Measurements from ENCODE around the gene NELL2.

NELL2 gene

DNA sequence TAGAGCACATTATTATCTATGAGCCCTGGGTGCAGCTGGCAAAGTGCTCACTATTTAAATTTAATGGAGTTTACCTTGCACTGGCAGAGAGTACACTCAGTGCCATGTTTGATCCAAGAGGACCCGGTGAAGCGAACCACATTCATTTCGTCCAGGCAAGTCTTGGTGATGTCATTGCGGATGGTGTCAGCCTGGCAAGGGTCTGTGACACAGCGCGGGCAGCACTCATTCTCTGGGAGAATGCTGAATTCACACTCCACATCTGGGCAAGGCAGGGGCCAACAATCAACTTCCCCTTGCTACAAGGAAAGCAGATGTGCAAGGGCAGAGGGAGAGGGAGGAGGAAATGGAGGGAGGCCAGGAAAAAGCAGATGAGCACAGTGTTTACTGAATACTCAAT is 356.2 kb downstream of the NELL2 start:
- TF ChIP-seq ZNF565 (CRISPR knock-in tag; conservative IDR thresholded peaks at IDR 0.05; ENCODE audit: low read depth), result no peak
- no peak for ATAC-seq

DNA sequence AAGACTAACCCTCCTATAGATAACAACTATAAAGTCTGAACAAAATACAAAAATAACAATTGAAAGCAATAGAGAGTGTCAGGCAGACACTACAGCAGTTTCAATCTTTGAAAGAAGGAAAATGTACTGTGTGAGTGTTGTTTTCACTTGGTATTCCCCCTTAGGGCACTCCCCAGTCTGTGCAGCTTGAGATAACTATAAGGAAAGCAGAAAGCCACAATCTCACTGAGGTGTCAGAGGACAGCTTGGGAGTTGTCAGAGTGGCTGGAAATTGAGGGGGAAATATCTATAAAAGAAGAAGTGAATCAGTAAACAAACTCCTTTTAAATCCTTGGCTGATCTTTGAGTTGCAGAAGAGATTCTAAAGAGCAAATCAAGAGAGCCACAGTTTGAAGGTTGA is 364.8 kb downstream of the NELL2 start:
- TF ChIP-seq, protein P1, sequence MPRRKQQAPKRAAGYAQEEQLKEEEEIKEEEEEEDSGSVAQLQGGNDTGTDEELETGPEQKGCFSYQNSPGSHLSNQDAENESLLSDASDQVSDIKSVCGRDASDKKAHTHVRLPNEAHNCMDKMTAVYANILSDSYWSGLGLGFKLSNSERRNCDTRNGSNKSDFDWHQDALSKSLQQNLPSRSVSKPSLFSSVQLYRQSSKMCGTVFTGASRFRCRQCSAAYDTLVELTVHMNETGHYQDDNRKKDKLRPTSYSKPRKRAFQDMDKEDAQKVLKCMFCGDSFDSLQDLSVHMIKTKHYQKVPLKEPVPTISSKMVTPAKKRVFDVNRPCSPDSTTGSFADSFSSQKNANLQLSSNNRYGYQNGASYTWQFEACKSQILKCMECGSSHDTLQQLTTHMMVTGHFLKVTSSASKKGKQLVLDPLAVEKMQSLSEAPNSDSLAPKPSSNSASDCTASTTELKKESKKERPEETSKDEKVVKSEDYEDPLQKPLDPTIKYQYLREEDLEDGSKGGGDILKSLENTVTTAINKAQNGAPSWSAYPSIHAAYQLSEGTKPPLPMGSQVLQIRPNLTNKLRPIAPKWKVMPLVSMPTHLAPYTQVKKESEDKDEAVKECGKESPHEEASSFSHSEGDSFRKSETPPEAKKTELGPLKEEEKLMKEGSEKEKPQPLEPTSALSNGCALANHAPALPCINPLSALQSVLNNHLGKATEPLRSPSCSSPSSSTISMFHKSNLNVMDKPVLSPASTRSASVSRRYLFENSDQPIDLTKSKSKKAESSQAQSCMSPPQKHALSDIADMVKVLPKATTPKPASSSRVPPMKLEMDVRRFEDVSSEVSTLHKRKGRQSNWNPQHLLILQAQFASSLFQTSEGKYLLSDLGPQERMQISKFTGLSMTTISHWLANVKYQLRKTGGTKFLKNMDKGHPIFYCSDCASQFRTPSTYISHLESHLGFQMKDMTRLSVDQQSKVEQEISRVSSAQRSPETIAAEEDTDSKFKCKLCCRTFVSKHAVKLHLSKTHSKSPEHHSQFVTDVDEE (CRISPR knock-in tag; IDR thresholded peaks at IDR 0.05), result no peak
- TF ChIP-seq ZNF70 (CRISPR knock-in tag; IDR thresholded peaks at IDR 0.05), result no peak
- TF ChIP-seq SNAI2 (CRISPR knock-in tag; IDR thresholded peaks at IDR 0.05), result no peak
- TF ChIP-seq, protein P2, sequence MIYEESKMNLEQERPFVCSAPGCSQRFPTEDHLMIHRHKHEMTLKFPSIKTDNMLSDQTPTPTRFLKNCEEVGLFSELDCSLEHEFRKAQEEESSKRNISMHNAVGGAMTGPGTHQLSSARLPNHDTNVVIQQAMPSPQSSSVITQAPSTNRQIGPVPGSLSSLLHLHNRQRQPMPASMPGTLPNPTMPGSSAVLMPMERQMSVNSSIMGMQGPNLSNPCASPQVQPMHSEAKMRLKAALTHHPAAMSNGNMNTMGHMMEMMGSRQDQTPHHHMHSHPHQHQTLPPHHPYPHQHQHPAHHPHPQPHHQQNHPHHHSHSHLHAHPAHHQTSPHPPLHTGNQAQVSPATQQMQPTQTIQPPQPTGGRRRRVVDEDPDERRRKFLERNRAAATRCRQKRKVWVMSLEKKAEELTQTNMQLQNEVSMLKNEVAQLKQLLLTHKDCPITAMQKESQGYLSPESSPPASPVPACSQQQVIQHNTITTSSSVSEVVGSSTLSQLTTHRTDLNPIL (CRISPR knock-in tag; IDR thresholded peaks at IDR 0.05; ENCODE audit: low read depth), result no peak
- TF ChIP-seq ESRRG (CRISPR knock-in tag; IDR thresholded peaks at IDR 0.05), result no peak
- TF ChIP-seq ZFP30 (CRISPR knock-in tag; IDR thresholded peaks at IDR 0.05), result no peak
- no peak for TF ChIP-seq PPARA (CRISPR knock-in tag; IDR thresholded peaks at IDR 0.05; ENCODE audit: borderline replicate concordance)
- no peak for TF ChIP-seq ZFP3 (CRISPR knock-in tag; IDR thresholded peaks at IDR 0.05)
- TF ChIP-seq ZC3H10 (CRISPR knock-in tag; IDR thresholded peaks at IDR 0.05), result no peak
- TF ChIP-seq ARNTL (CRISPR knock-in tag; IDR thresholded peaks at IDR 0.05; ENCODE audit: borderline replicate concordance, low read depth), result no peak
- TF ChIP-seq, protein P3, sequence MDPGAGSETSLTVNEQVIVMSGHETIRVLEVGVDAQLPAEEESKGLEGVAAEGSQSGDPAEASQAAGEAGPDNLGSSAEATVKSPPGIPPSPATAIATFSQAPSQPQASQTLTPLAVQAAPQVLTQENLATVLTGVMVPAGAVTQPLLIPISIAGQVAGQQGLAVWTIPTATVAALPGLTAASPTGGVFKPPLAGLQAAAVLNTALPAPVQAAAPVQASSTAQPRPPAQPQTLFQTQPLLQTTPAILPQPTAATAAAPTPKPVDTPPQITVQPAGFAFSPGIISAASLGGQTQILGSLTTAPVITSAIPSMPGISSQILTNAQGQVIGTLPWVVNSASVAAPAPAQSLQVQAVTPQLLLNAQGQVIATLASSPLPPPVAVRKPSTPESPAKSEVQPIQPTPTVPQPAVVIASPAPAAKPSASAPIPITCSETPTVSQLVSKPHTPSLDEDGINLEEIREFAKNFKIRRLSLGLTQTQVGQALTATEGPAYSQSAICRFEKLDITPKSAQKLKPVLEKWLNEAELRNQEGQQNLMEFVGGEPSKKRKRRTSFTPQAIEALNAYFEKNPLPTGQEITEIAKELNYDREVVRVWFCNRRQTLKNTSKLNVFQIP (CRISPR knock-in tag; IDR thresholded peaks at IDR 0.05; ENCODE audit: borderline replicate concordance, low read depth), result no peak
- no peak for TF ChIP-seq TOX (CRISPR knock-in tag; IDR thresholded peaks at IDR 0.05; ENCODE audit: borderline replicate concordance)
- TF ChIP-seq OSR1 (CRISPR knock-in tag; IDR thresholded peaks at IDR 0.05), result no peak
- no peak for TF ChIP-seq GLIS3 (CRISPR knock-in tag; IDR thresholded peaks at IDR 0.05)
- TF ChIP-seq ISL1 (CRISPR knock-in tag; IDR thresholded peaks at IDR 0.05), result no peak
- TF ChIP-seq RARB (CRISPR knock-in tag; IDR thresholded peaks at IDR 0.05), result no peak
- no peak for TF ChIP-seq ZNF565 (CRISPR knock-in tag; conservative IDR thresholded peaks at IDR 0.05; ENCODE audit: low read depth)
- TF ChIP-seq, protein P4, sequence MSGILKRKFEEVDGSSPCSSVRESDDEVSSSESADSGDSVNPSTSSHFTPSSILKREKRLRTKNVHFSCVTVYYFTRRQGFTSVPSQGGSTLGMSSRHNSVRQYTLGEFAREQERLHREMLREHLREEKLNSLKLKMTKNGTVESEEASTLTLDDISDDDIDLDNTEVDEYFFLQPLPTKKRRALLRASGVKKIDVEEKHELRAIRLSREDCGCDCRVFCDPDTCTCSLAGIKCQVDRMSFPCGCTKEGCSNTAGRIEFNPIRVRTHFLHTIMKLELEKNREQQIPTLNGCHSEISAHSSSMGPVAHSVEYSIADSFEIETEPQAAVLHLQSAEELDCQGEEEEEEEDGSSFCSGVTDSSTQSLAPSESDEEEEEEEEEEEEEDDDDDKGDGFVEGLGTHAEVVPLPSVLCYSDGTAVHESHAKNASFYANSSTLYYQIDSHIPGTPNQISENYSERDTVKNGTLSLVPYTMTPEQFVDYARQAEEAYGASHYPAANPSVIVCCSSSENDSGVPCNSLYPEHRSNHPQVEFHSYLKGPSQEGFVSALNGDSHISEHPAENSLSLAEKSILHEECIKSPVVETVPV (CRISPR knock-in tag; IDR thresholded peaks at IDR 0.05), result no peak
- ATAC-seq, result no peak

DNA sequence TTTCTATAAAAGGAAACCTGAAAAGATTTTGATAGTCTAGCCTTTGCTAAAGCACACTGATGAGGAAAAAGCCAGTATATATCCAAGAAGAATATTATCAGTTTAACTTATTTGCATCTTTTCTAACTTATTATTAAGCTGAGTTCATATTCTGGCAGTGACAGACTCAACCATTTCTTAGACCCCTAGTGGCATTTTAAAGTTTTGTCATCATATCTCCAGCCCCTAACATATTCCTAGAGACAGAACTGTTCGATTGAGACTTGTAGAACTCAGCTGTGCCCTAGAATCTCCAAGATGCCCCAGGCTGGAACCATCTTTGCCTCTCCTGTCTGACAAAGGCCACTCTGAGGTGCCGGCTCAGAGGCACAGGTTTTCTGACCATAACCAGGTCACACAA is 365.6 kb downstream of the NELL2 start:
- no peak for ATAC-seq

More for the DNA sequence above, 365.6 kb downstream of the NELL2 start:
- no peak for TF ChIP-seq ZFP30 (CRISPR knock-in tag; IDR thresholded peaks at IDR 0.05)
- no peak for TF ChIP-seq SNAI2 (CRISPR knock-in tag; IDR thresholded peaks at IDR 0.05)
- TF ChIP-seq ZFP3 (CRISPR knock-in tag; IDR thresholded peaks at IDR 0.05), result no peak
- no peak for TF ChIP-seq BACH2 (CRISPR knock-in tag; IDR thresholded peaks at IDR 0.05; ENCODE audit: borderline replicate concordance)
- TF ChIP-seq, protein P5, sequence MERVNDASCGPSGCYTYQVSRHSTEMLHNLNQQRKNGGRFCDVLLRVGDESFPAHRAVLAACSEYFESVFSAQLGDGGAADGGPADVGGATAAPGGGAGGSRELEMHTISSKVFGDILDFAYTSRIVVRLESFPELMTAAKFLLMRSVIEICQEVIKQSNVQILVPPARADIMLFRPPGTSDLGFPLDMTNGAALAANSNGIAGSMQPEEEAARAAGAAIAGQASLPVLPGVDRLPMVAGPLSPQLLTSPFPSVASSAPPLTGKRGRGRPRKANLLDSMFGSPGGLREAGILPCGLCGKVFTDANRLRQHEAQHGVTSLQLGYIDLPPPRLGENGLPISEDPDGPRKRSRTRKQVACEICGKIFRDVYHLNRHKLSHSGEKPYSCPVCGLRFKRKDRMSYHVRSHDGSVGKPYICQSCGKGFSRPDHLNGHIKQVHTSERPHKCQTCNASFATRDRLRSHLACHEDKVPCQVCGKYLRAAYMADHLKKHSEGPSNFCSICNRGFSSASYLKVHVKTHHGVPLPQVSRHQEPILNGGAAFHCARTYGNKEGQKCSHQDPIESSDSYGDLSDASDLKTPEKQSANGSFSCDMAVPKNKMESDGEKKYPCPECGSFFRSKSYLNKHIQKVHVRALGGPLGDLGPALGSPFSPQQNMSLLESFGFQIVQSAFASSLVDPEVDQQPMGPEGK (CRISPR knock-in tag; IDR thresholded peaks at IDR 0.05; ENCODE audit: borderline replicate concordance), result no peak
- no peak for TF ChIP-seq GLIS3 (CRISPR knock-in tag; IDR thresholded peaks at IDR 0.05)
- no peak for TF ChIP-seq ARNTL (CRISPR knock-in tag; IDR thresholded peaks at IDR 0.05; ENCODE audit: borderline replicate concordance, low read depth)
- no peak for TF ChIP-seq ZC3H10 (CRISPR knock-in tag; IDR thresholded peaks at IDR 0.05)
- TF ChIP-seq ZNF70 (CRISPR knock-in tag; IDR thresholded peaks at IDR 0.05), result no peak
- TF ChIP-seq, protein P4 (CRISPR knock-in tag; IDR thresholded peaks at IDR 0.05), result no peak
- no peak for TF ChIP-seq RARB (CRISPR knock-in tag; IDR thresholded peaks at IDR 0.05)
- TF ChIP-seq, protein P3 (CRISPR knock-in tag; IDR thresholded peaks at IDR 0.05; ENCODE audit: borderline replicate concordance, low read depth), result no peak
- TF ChIP-seq PPARA (CRISPR knock-in tag; IDR thresholded peaks at IDR 0.05; ENCODE audit: borderline replicate concordance), result no peak
- no peak for TF ChIP-seq ZNF565 (CRISPR knock-in tag; conservative IDR thresholded peaks at IDR 0.05; ENCODE audit: low read depth)

Measured in SK-N-SH treated with all-trans-retinoic acid at 6 μM for 48 hours (cell line).